Smooth muscle cell (in vitro differentiated cells): ENCODE data around the gene ECPAS. TPM values are rescaled to one million over a fixed set of nuclear protein-coding genes. Genes with fewer than 3 reads are reported as not detected.

Experiments used
- DNase-seq: peaks from one replicate; lab custom pipeline; 2025; ENCODE audit not compliant: unreplicated experiment; lab: John Stamatoyannopoulos, UW
- H2AFZ ChIP-seq: fragments of 200-600 bp; sonication (generic); 2 replicates; pipeline ENCODE4 v1.6.0; 2016; ENCODE audit warnings: antibody characterized with exemption, low read depth, mild to moderate bottlenecking
- H3F3A ChIP-seq: fragments of 200-600 bp; sonication (generic); 2 replicates; pipeline ENCODE4 v1.6.0; 2017; ENCODE audit warnings: antibody characterized with exemption, low read depth
- H3K27ac ChIP-seq: fragments of 200-600 bp; sonication (generic); 2 replicates; pipeline ENCODE4 v1.5.1; 2016; ENCODE audit warnings: low read depth, mild to moderate bottlenecking
- H3K27me3 ChIP-seq: fragments of 200-600 bp; sonication (generic); 2 replicates; pipeline ENCODE4 v1.6.1; 2016; ENCODE audit warnings: low read depth, mild to moderate bottlenecking
- H3K36me3 ChIP-seq: fragments of 200-600 bp; sonication (generic); 2 replicates; pipeline ENCODE4 v1.5.1; 2016; ENCODE audit warnings: low read depth
- H3K4me1 ChIP-seq: fragments of 200-600 bp; sonication (generic); 2 replicates; pipeline ENCODE4 v1.5.1; 2016; ENCODE audit warnings: low read depth
- H3K4me2 ChIP-seq: fragments of 200-600 bp; sonication (generic); 2 replicates; pipeline ENCODE4 v1.6.0; 2016; ENCODE audit warnings: mild to moderate bottlenecking
- H3K4me3 ChIP-seq: fragments of 200-600 bp; sonication (generic); 2 replicates; pipeline ENCODE4 v1.5.1; 2016; ENCODE audit warnings: mild to moderate bottlenecking
- H3K79me2 ChIP-seq: fragments of 200-600 bp; sonication (generic); 2 replicates; pipeline ENCODE4 v1.6.0; 2016; ENCODE audit warnings: low read depth, mild to moderate bottlenecking
- H3K9ac ChIP-seq: fragments of 200-600 bp; sonication (generic); 2 replicates; pipeline ENCODE4 v1.6.0; 2016; ENCODE audit warnings: low read depth
- H3K9me3 ChIP-seq: fragments of 200-600 bp; sonication (generic); replicated peaks from 2 replicates; pipeline ENCODE4 v1.5.1; 2016; ENCODE audit warnings: low read depth
- H4K20me1 ChIP-seq: fragments of 200-600 bp; sonication (generic); 2 replicates; pipeline ENCODE4 v1.6.0; 2016; ENCODE audit warnings: low read depth
- WGBS: methylation state at CpG from one replicate; pipeline ENCODE4 v1.1.7; 2016; ENCODE audit warnings: low lambda C conversion rate; 5-methylcytosine and 5-hydroxymethylcytosine counted together
- polyA plus RNA-seq: library from polyadenylated mRNA; unstranded; fragments of >200 nt; fragmentation: Nextera tagmentation; extraction: Ambion mirVana; gene quantifications from 2 replicates; pipeline ENCODE4 v1.2.1, GENCODE V29; 2016
- total RNA-seq: library from RNA; depleted of rRNA; stranded (reverse); fragments of >200 nt; gene quantifications from 2 replicates; pipeline ENCODE4 v1.2.3, GENCODE V29; 2014
- TF ChIP-seq, protein P1 (sequence below): fragments of 200-600 bp; sonication (generic); IDR thresholded peaks from 2 replicates; pipeline ENCODE4 v1.5.1; 2017; ENCODE audit warnings: borderline replicate concordance, mild to moderate bottlenecking, antibody characterized with exemption; ENCODE audit not compliant: insufficient read depth, poor library complexity, severe bottlenecking

ECPAS gene
- total and polyA plus RNA-seq, 2 experiments from 2014 or later: 24.1 to 53.7 TPM

GRCh38 chr9:111375817-111376564 lies 108.2 kb downstream of the ECPAS start:
- TF ChIP-seq, protein P1, sequence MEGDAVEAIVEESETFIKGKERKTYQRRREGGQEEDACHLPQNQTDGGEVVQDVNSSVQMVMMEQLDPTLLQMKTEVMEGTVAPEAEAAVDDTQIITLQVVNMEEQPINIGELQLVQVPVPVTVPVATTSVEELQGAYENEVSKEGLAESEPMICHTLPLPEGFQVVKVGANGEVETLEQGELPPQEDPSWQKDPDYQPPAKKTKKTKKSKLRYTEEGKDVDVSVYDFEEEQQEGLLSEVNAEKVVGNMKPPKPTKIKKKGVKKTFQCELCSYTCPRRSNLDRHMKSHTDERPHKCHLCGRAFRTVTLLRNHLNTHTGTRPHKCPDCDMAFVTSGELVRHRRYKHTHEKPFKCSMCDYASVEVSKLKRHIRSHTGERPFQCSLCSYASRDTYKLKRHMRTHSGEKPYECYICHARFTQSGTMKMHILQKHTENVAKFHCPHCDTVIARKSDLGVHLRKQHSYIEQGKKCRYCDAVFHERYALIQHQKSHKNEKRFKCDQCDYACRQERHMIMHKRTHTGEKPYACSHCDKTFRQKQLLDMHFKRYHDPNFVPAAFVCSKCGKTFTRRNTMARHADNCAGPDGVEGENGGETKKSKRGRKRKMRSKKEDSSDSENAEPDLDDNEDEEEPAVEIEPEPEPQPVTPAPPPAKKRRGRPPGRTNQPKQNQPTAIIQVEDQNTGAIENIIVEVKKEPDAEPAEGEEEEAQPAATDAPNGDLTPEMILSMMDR: no peak
- Histone ChIP-seq H3K9me3 (no peaks in the 10 kb centered on the region), H3K4me3 (no peak overlapping the region), H3K4me2 (no peak overlapping the region), H3K27ac (no peak overlapping the region), H3K79me2 (no peaks in the 10 kb centered on the region), H2AFZ (no peak overlapping the region), H3K27me3 (no peaks in the 10 kb centered on the region), H3K9ac (no peak overlapping the region), H3K4me1 (no peaks in the 10 kb centered on the region), H3F3A (no peaks in the 10 kb centered on the region), H3K36me3 (peaks cover 44% of the 10 kb centered on the region), H4K20me1 (no peaks in the 10 kb centered on the region)
- 99% methylated on average over 3 of the region's 3 CpGs for WGBS
- DNase-seq: no peak

DNA sequence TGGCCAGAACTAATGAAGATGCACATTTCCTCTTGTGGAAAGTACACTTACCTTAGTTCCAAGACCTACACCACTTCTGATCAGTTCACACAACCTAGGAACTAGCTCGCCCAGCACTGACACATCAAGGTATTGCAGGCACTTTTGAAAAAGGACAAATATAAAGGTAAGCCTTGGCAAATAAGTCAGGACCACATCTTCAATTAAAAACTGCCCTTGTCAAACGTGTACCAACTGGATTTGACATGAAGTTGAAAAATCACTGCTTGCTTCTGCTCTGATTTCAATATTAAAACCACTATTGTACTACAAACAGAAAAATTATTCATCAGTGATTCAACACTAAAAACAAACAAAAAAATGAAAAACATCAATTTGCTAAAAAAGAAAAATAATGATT lies 109.1 kb downstream of the ECPAS start:
- no peaks in the 10 kb centered on the region for H3K9me3 ChIP-seq
- H3K9ac ChIP-seq: no peak overlapping the region
- H3K27ac ChIP-seq: no peak overlapping the region
- no peak for DNase-seq
- H3K79me2 ChIP-seq: no peaks in the 10 kb centered on the region
- no peaks in the 10 kb centered on the region for H3K27me3 ChIP-seq
- no peak overlapping the region for H3K4me2 ChIP-seq
- no peak overlapping the region for H3K4me3 ChIP-seq
- TF ChIP-seq, protein P1: no peak
- no peak overlapping the region for H2AFZ ChIP-seq
- H3K4me1 ChIP-seq: no peaks in the 10 kb centered on the region
- peaks cover 45% of the 10 kb centered on the region for H3K36me3 ChIP-seq
- no peaks in the 10 kb centered on the region for H4K20me1 ChIP-seq
- H3F3A ChIP-seq: no peaks in the 10 kb centered on the region
- WGBS: 95% methylated on average over 2 of the region's 2 CpGs

- Histone ChIP-seq H4K20me1 (no peaks in the 10 kb centered on the region), H3K4me1 (no peaks in the 10 kb centered on the region), H3K36me3 (peaks cover 63% of the 10 kb centered on the region), H3K9me3 (no peaks in the 10 kb centered on the region), H3K9ac (no peak overlapping the region), H3K27ac (no peak overlapping the region), H3K79me2 (no peaks in the 10 kb centered on the region), H3K27me3 (no peaks in the 10 kb centered on the region), H3F3A (no peaks in the 10 kb centered on the region), H2AFZ (no peak overlapping the region), H3K4me3 (no peak overlapping the region), H3K4me2 (no peak overlapping the region)
- 98% methylated on average over 6 of the region's 6 CpGs for WGBS
- DNase-seq: no peak
- TF ChIP-seq, protein P1: no peak
Measured at GRCh38 chr9:111372297-111372696, 111.9 kb downstream of the ECPAS start.

- Histone ChIP-seq H3K4me1 (peaks cover 9% of the 10 kb centered on the region), H3K4me3 (no peak overlapping the region), H2AFZ (no peak overlapping the region), H3K27ac (no peak overlapping the region), H4K20me1 (no peaks in the 10 kb centered on the region), H3K9me3 (no peaks in the 10 kb centered on the region), H3K9ac (no peak overlapping the region), H3K27me3 (no peaks in the 10 kb centered on the region), H3K36me3 (peaks cover 56% of the 10 kb centered on the region), H3K79me2 (no peaks in the 10 kb centered on the region), H3F3A (peaks cover 13% of the 10 kb centered on the region), H3K4me2 (no peak overlapping the region)
- WGBS: 86% methylated on average over 1 of the region's 1 CpG
- DNase-seq: no peak
- TF ChIP-seq, protein P1: no peak
Measured at GRCh38 chr9:111366978-111367377, 117.2 kb downstream of the ECPAS start.
